Left renal pelvis (tissue), 4 donors: ENCODE data around the gene MRPS18C. TPM values are rescaled to one million over a fixed set of nuclear protein-coding genes. Genes with fewer than 3 reads are reported as not detected.
"Not testable (repeated sequence)": the region's sequence is repeated elsewhere in the genome, so short reads cannot be mapped to it uniquely, and the experiment has no call there.

Experiments
- DNase-seq, 4 donors: peaks; one replicate each; pipeline ENCODE4 v3.0.0-alpha.2; 2013; ENCODE audit warnings: low read depth in 4 of 4, low spot score in 3 of 4
- polyA plus RNA-seq, 4 donors: library from polyadenylated mRNA; unstranded; fragments of 120-200 nt; gene quantifications; one replicate each; pipeline ENCODE4 v1.2.1, GENCODE V29; 2013; ENCODE audit not compliant: insufficient read length in 4 of 4

MRPS18C gene
- polyA plus RNA-seq, 4 donors = 59.2 to 78.4 (median 60.2) TPM

- not testable (repeated sequence) for DNase-seq
Observed at GRCh38 chr4:83496085-83496917, 40.4 kb downstream of the MRPS18C start.

DNA sequence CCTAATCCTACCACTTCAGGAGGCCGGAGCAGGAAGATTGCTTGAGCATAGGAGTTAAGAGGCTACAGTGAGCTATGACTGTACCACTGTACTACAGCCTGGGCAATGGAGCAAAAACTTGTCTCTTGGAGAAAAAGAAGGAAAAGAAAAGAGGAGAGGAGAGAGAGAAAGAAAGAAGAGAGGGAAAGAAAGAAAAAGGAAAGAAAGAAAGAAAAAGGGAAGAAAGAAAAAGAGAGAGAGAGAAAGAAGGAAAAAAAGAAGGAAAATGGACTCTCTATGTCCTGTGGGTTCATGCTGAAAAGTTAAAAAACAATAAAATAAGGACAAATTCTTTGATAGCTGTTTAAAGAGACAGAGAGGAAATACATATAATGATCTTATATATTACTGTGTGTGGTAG, 42.3 kb downstream of the MRPS18C start:
- DNase-seq = no peak

- DNase-seq = not testable (repeated sequence)
Observed at GRCh38 chr4:83501671-83502070, 45.8 kb downstream of the MRPS18C start.

DNA sequence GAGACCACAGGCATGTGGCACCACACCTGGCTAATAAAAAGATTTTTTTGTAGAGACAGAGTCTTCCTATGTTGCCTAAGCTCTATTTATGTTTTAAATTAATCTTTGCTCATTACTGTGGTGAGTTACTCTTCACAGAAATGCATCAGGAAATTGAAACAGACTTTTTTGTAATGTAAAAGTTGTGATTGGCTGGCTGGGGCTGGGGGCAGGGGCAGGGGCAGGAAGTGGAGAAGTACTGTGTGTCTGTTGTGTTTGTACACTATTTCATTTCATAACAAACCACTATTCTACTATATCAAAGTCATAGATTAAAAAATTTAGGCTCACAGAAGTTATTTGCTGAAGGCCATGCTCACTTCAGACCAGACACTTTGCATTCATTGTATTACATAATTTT, 48.1 kb downstream of the MRPS18C start:
- DNase-seq = no peak

DNA sequence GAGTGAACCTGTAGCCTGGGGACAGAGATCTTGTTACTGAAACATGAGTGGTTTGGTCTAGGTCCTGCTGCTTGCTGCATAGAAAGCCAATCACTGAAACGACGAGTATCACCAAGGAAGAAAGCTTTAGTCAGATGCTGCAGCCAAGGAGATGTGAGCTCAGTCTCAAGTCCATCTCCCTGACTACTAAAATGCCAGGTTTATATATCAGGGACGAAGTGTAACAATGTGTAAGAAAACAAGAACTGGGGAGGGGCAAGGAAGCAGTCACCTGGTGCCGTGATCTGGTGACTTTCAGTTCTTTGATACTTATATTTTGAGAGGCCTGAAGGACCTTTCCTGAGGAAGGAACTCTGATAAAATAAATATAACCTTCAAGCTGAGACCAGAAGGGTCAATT, 48.6 kb downstream of the MRPS18C start:
- DNase-seq = no peak

GRCh38 chr4:83504996-83505395, 49.1 kb downstream of the MRPS18C start:
- DNase-seq = no peak

- DNase-seq = not testable (repeated sequence)
Observed at GRCh38 chr4:83509156-83509585, 53.3 kb downstream of the MRPS18C start.

- DNase-seq = no peak
Observed at GRCh38 chr4:83510442-83510841, 54.6 kb downstream of the MRPS18C start.

Other genes with a start within 250 kb of the MRPS18C start
- 10 to 100 TPM; 14.3 to 18.3 (median 15.7) TPM for gene COQ2, start 171.3 kb upstream of the MRPS18C start, polyA plus RNA-seq
- gene HPSE, start 121.2 kb upstream of the MRPS18C start, polyA plus RNA-seq = 1 to 10 TPM in 2 of 4 donors, under 1 TPM in 2; 0.81 to 1.8 (median 1.1) TPM
- gene HELQ, start 235 bp upstream of the MRPS18C start, polyA plus RNA-seq = 10 to 100 TPM; 15.2 to 20.9 (median 17.5) TPM
- gene ABRAXAS1, start 29.0 kb downstream of the MRPS18C start, polyA plus RNA-seq = 10 to 100 TPM; 23.1 to 28.0 (median 27.2) TPM
- gene GPAT3, start 80.0 kb downstream of the MRPS18C start, polyA plus RNA-seq = 10 to 100 TPM in 3 of 4 donors, 1 to 10 TPM in 1; 1.7 to 20.6 (median 18.0) TPM